ENCODE data around the gene PRKCB.
"Not testable (repeated sequence)": the region's sequence is repeated elsewhere in the genome, so short reads cannot be mapped to it uniquely, and the experiment has no call there.

The PRKCB gene

GRCh38 chr16:23905027-23905426, 69.2 kb downstream of the PRKCB start:
- ATAC-seq = no peak

- no peak for ATAC-seq
These were observed 71.7 kb downstream of the PRKCB start for GRCh38 chr16:23907457-23907902.

GRCh38 chr16:23907903-23908302, 72.1 kb downstream of the PRKCB start:
- no peak for ATAC-seq

GRCh38 chr16:23908790-23909189, 73.0 kb downstream of the PRKCB start:
- ATAC-seq = no peak

- no peak for ATAC-seq
These were observed 74.1 kb downstream of the PRKCB start for GRCh38 chr16:23909792-23910418.

- no peak for ATAC-seq
These were observed 79.3 kb downstream of the PRKCB start for GRCh38 chr16:23914946-23915530.

GRCh38 chr16:23916552-23916951, 80.8 kb downstream of the PRKCB start:
- not testable (repeated sequence) for ATAC-seq

GRCh38 chr16:23917621-23918020, 81.8 kb downstream of the PRKCB start:
- peak in 1 of 2 donors; percentile 55 for ATAC-seq

- no peak for ATAC-seq
These were observed 84.7 kb downstream of the PRKCB start for GRCh38 chr16:23920446-23920845.

- peak; percentile 54 to 60 for ATAC-seq
These were observed 85.1 kb downstream of the PRKCB start for GRCh38 chr16:23920899-23921298.

- peak; percentile 48 to 49 for ATAC-seq
These were observed 86.6 kb downstream of the PRKCB start for GRCh38 chr16:23922406-23922805.

- peak; percentile 63 to 66 for ATAC-seq
These were observed 88.3 kb downstream of the PRKCB start for GRCh38 chr16:23924128-23924527.

- ATAC-seq = no peak
These were observed 92.0 kb downstream of the PRKCB start for GRCh38 chr16:23927796-23928195.

- ATAC-seq = no peak
These were observed 93.5 kb downstream of the PRKCB start for GRCh38 chr16:23929237-23929636.

- ATAC-seq = no peak
These were observed 94.1 kb downstream of the PRKCB start for GRCh38 chr16:23929856-23930255.

- ATAC-seq = no peak
These were observed 95.0 kb downstream of the PRKCB start for GRCh38 chr16:23930791-23931190.

- ATAC-seq = no peak
These were observed 95.4 kb downstream of the PRKCB start for GRCh38 chr16:23931199-23931598.

GRCh38 chr16:23933650-23934049, 97.9 kb downstream of the PRKCB start:
- ATAC-seq = not testable (repeated sequence)

GRCh38 chr16:23934610-23935236, 98.9 kb downstream of the PRKCB start:
- no peak for ATAC-seq

- no peak for ATAC-seq
These were observed 104.3 kb downstream of the PRKCB start for GRCh38 chr16:23940111-23940510.

GRCh38 chr16:23941025-23941424, 105.2 kb downstream of the PRKCB start:
- ATAC-seq = no peak

- ATAC-seq = no peak
These were observed 106.3 kb downstream of the PRKCB start for GRCh38 chr16:23941963-23942564.

GRCh38 chr16:23943604-23944003, 107.8 kb downstream of the PRKCB start:
- ATAC-seq = peak; percentile 58 to 67

GRCh38 chr16:23944381-23944780, 108.6 kb downstream of the PRKCB start:
- ATAC-seq = no peak

Data from activated CD4-positive, CD25-positive, alpha-beta regulatory T cell treated with anti-CD3 and anti-CD28 coated beads, Interleukin-2, amount 50 U/mL, for 24 hours (primary cell).